Measurements from ENCODE around the gene TLE2. TPM values are rescaled to one million over a fixed set of nuclear protein-coding genes. Genes with fewer than 3 reads are reported as not detected.

TLE2 gene
- total RNA-seq, 1 experiment from 2014 or later, result 3.1 TPM

DNA sequence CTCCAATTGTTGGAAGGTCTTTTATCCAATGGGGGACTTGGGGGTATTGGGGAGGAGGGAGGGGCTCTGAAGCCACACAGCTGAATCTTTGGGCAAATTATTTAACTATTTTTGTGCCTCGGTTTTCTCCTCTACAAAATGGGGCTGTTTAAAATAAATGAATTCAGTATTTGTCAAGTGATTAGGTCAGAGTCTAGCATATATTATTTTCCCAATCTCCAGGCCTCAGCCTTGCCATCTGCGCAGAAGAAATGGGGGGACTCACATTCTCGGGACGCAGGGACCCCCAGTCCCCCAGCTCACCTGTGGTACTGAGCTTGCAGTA, 31.7 kb upstream of the TLE2 start:
- Histone ChIP-seq H4K8ac (replicated peaks; ENCODE audit: insufficient read length, low read depth, low read length) (no peak overlapping the region), H3K79me2 (ENCODE audit: insufficient read depth, low read length) (0 out of 2 replicates have a peak, but pooled peaks cover 2% of the 10 kb centered on the region), H3K9ac (ENCODE audit: extremely low read depth, insufficient read length, low read length) (no peak overlapping the region), H4K20me1 (ENCODE audit: control insufficient read depth, insufficient read depth, insufficient read length) (no peaks in the 10 kb centered on the region), H2BK12ac (ENCODE audit: insufficient read length, low read depth, low read length) (no peak overlapping the region), H3T11ph (ENCODE audit: low read length) (no peak overlapping the region), H2AK5ac (ENCODE audit: insufficient read length, low read length) (no peak overlapping the region), H3K56ac (ENCODE audit: insufficient read length, low read depth, low read length) (no peak overlapping the region), H4K91ac (ENCODE audit: insufficient read length, low read depth, low read length) (no peak overlapping the region), H3K4ac (ENCODE audit: low read depth, low read length) (no peak overlapping the region), H3K23me2 (ENCODE audit: insufficient read length, low read depth, low read length, poor library complexity, severe bottlenecking) (no peaks in the 10 kb centered on the region), H2BK15ac (ENCODE audit: low read depth, low read length) (no peak overlapping the region), H3K27me3 (ENCODE audit: insufficient read depth, low read length) (no peaks in the 10 kb centered on the region), H3K14ac (ENCODE audit: insufficient read depth, low read length) (no peak overlapping the region), H2BK5ac (ENCODE audit: insufficient read length, low read length) (no peak overlapping the region), H3K18ac (ENCODE audit: insufficient read length, low read depth, low read length) (no peak overlapping the region), H2BK120ac (ENCODE audit: low read depth, low read length, poor library complexity, severe bottlenecking) (no peak overlapping the region), H3K23ac (ENCODE audit: insufficient read length, low read depth, low read length) (no peak overlapping the region), H2BK20ac (ENCODE audit: low read depth, low read length, poor library complexity, severe bottlenecking) (no peak overlapping the region), H3K9me3 (ENCODE audit: control insufficient read depth, low read depth, low read length) (no peaks in the 10 kb centered on the region), H2AFZ (ENCODE audit: low read length) (no peak overlapping the region), H3K4me2 (ENCODE audit: insufficient read depth, insufficient read length, low read length) (peak overlapping the region; percentile 14), H4K5ac (ENCODE audit: insufficient read length, low read depth, low read length) (no peak overlapping the region), H3K4me1 (ENCODE audit: insufficient read depth, low read length) (no peaks in the 10 kb centered on the region; the same call in 1 of the 2 replicates), H3K79me1 (ENCODE audit: insufficient read depth, low read depth, low read length, poor library complexity, severe bottlenecking) (no peaks in the 10 kb centered on the region), H3K27ac (ENCODE audit: insufficient read length, low read depth, low read length) (no peak overlapping the region)
- Mint-ChIP-seq H3K4me1 (peaks cover 17 to 41% of the 10 kb centered on the region in 2 experiments), H3K27ac (no peak overlapping the region; a peak in 1 of 7 replicates), H3K27me3 (ENCODE audit: low read depth) (peaks cover 3% of the 10 kb centered on the region), H3K36me3 (ENCODE audit: insufficient read depth in 1 of 3, low read depth in 3 of 3) (peaks cover 8 to 35% (median 31%) of the 10 kb centered on the region in 3 experiments; a peak in 6 of 7 replicates), H3K4me3 (peak overlapping the region; percentile 65 to 84), H3K9me3 (no peaks in the 10 kb centered on the region)
- DNase-seq, result no peak
- WGBS (ENCODE audit: extremely low coverage, insufficient read length, low lambda C conversion rate), result no CpG with 5 or more reads among the region's 4 CpGs
- TF ChIP-seq, protein P1, sequence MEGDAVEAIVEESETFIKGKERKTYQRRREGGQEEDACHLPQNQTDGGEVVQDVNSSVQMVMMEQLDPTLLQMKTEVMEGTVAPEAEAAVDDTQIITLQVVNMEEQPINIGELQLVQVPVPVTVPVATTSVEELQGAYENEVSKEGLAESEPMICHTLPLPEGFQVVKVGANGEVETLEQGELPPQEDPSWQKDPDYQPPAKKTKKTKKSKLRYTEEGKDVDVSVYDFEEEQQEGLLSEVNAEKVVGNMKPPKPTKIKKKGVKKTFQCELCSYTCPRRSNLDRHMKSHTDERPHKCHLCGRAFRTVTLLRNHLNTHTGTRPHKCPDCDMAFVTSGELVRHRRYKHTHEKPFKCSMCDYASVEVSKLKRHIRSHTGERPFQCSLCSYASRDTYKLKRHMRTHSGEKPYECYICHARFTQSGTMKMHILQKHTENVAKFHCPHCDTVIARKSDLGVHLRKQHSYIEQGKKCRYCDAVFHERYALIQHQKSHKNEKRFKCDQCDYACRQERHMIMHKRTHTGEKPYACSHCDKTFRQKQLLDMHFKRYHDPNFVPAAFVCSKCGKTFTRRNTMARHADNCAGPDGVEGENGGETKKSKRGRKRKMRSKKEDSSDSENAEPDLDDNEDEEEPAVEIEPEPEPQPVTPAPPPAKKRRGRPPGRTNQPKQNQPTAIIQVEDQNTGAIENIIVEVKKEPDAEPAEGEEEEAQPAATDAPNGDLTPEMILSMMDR (conservative IDR thresholded peaks at IDR 0.05), result no peak

All from H9 (cell line).